GM12873 (cell line): ENCODE results near the gene SERINC4.

ENCODE experiments used
- CTCF ChIP-seq: IDR thresholded peaks from 2 replicates; pipeline ENCODE4 v1.5.1; 2012; ENCODE audit warnings: low read depth, mild to moderate bottlenecking, moderate library complexity, low read length, control low read depth; ENCODE audit not compliant: insufficient read depth; ENCODE audit errors: missing control alignments

SERINC4 gene

GRCh38 chr15:43799945-43800285 lies at the start of gene SERINC4:
TSS of gene SERINC4 (minus strand) at chr15:43800220. CDS start at chr15:43799986, 234 bp downstream.
- no peak for TF ChIP-seq CTCF

DNA sequence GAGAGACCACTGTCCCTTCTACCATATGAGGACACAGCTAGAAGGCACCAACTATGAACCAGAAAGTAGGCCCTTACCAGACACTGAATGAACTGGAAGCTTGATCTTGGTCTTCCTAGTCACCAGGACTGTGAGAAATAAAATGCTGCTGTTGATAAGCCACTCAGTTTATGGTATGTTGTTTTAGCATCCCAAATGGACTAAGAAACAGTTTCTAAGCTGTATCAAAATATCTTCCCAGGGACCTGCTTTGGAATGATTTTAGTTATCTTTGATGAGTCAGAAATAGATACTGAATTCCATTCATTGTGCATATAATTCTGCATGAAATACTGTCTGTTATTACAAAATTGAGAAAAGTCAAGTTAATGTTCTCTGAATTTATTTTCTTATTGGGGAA lies 45.4 kb upstream of the SERINC4 start:
- TF ChIP-seq CTCF, result no peak

DNA sequence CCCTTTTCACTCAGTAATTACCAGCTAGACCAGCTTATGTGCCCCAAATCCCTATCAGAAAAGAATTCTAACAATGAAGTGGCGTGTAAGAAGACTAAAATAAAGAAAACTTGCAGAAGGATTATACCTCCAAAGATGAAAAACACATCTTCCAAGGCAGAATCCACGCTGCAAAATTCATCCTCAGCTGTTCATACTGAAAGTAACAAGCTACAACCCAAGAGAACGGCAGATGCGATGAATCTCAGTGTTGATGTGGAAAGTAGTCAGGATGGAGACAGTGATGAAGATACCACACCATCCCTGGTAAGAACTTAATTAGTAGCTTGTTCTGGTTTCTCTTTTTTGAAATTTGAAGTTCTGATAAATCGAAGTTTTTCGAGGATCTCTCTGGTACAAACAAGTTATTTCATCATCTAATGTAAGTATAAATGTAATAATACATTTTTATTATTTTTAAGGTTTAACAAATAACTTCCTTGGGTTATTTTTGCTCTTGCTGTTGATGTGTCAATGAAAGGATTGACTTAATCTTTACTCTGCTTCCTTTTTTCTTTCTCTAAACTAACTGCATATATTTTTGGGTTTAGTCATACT lies 28.1 kb upstream of the SERINC4 start:
- TF ChIP-seq CTCF, result no peak

DNA sequence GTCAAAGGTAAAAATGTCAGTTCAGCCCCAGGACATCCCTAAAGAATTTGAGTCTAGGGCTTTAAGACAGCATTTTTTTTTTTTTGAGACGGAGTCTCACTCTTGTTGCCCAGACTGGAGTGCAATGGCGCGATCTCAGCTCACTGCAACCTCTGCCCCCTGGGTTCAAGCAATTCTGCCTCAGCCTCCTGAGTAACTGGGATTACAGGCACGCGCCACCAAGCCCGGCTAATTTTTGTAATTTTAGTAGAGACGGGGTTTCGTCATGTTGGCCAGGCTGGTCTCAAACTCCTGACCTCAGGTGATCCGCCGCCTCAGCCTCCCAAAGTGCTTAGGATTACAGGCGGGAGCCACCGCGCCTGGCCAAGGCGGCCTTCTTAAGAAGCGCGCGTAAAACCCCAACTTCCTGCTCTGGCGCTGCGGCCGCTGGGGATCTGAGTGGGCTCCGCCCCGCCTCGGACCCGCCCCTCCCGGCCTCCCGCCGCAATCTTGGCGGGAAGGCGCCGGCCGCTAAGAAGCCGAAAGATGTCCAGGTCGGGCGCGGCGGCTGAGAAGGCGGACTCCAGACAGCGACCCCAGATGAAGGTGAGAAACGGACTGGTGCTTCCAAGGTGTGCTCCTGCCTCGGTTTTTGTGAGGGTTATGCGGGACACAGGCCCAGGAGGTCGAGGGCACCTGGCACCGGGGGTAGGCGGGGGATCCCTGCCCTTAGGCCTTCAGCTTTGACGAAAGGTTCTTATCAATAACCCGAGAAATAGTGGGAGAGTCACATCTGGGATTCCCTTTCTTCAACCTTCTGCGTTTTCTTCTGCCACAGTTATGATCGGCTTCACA lies 26.7 kb upstream of the SERINC4 start, which contains the start of gene WDR76:
WDR76 (plus strand) TSS at position 495 of the 834 bp plus-strand sequence; CDS start at position 526, 31 bp downstream.
- TF ChIP-seq CTCF, result no peak

GRCh38 chr15:43826029-43826507 lies 26.0 kb upstream of the SERINC4 start:
- TF ChIP-seq CTCF, result no peak

GRCh38 chr15:43824302-43825246 lies 24.6 kb upstream of the SERINC4 start, which contains the start of gene MFAP1:
TSS of gene MFAP1 (minus strand) at chr15:43824690. CDS start at chr15:43824569, 121 bp downstream.
- no peak for TF ChIP-seq CTCF
